Measurements from ENCODE around the gene PGAM2. TPM values are rescaled to one million over a fixed set of nuclear protein-coding genes. Genes with fewer than 3 reads are reported as not detected.
A peak's percentile ranks its signal among the peaks of the same experiment; 100 is the strongest.

The PGAM2 gene
- total RNA-seq, 2 experiments from 2014 or later, result 1.3 to 1.8 TPM

DNA sequence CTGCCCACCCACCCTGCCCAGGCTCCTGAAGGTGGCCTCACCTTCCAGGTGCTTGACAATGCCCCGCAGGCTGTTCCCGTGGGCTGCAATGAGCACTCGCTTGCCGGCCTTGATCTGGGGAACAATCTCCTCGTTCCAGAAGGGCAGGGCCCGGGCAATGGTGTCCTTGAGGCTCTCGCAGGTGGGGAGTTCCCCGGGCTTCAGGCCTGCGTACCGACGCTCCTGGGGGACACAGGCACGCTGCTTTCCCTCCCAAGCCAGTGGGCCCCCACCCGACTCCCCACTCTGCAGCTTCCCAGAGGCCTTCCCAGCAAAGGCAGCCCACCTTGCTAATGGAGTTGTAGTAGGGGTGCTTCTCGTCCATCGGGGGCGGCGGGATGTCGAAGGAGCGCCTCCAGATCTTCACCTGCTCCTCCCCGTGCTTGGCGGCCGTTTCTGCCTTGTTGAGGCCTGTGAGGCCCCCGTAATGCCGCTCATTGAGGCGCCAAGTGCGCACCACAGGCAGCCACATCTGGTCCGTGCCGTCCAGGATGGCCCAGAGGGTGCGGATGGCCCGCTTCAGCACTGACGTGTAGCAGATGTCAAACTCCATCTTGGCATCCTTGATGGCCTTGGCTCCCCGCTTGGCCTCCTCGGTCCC is 456 bp downstream of the PGAM2 start:
- H3K9me3 Mint-ChIP-seq, result no peaks in the 10 kb centered on the region
- no peaks in the 10 kb centered on the region for H3K27me3 Mint-ChIP-seq
- H3K4me1 ChIP-seq (ENCODE audit: insufficient read depth, low read length), result peaks cover 29% of the 10 kb centered on the region
- no peaks in the 10 kb centered on the region for H3K27me3 ChIP-seq (ENCODE audit: control insufficient read depth in 1 of 2, insufficient read depth in 2 of 2, low read length in 2 of 2)
- H3K36me3 Mint-ChIP-seq (ENCODE audit: low read depth), result peaks cover 20% of the 10 kb centered on the region
- H3K36me3 ChIP-seq (ENCODE audit: insufficient read depth, low read length), result peaks cover 24% of the 10 kb centered on the region
- H3K4me1 Mint-ChIP-seq (ENCODE audit: low read depth), result peaks cover 29% of the 10 kb centered on the region
- DNase-seq (peak in 2 of 14 experiments; percentile 28 to 35), ATAC-seq (ENCODE audit: poor library complexity) (peak; percentile 17)
- intact Hi-C loops (cut with DNase I, micrococcal nuclease), result no loop called here
- peak overlapping the region; percentile 63 for H3K27ac Mint-ChIP-seq
- ChIA-PET CTCF (no interaction called here), POLR2A (interaction anchor here (0.8 to 2.1 kb wide), 6 partner anchors 8 to 20 kb away, joined by 3 to 9 read pairs (median 5); partner anchors contain the start of gene DBNL)
- no peak overlapping the region for H3K4me3 ChIP-seq (ENCODE audit: low read length)
- no peak for TF ChIP-seq CTCF (IDR thresholded peaks at IDR 0.05)
- no peak overlapping the region for H3K4me3 Mint-ChIP-seq
- H3K27ac ChIP-seq (ENCODE audit: low read depth in 1 of 2, low read length in 2 of 2), result no peak overlapping the region
- peaks cover 0 to 6% of the 10 kb centered on the region in 2 experiments for H3K9me3 ChIP-seq (ENCODE audit: control insufficient read depth in 1 of 2, insufficient read depth in 1 of 2, low read length in 2 of 2)

GRCh38 chr7:44063894-44064651 is 1.3 kb downstream of the PGAM2 start:
- Mint-ChIP-seq H3K4me3 (no peak overlapping the region), H3K36me3 (ENCODE audit: low read depth) (peaks cover 28% of the 10 kb centered on the region), H3K27ac (peak overlapping the region; percentile 27), H3K9me3 (no peaks in the 10 kb centered on the region), H3K27me3 (no peaks in the 10 kb centered on the region), H3K4me1 (ENCODE audit: low read depth) (peaks cover 29% of the 10 kb centered on the region)
- DNase-seq (peak in 1 of 14 experiments; percentile 33), ATAC-seq (ENCODE audit: poor library complexity) (no peak)
- POLR2A ChIA-PET, result interaction anchor here (1.0 to 1.5 kb wide), 3 partner anchors 9 to 18 kb away, joined by 3 to 4 read pairs (median 3); no protein-coding TSS in a partner anchor
- peaks cover 29% of the 10 kb centered on the region for H3K4me1 ChIP-seq (ENCODE audit: insufficient read depth, low read length)
- peak overlapping the region in 1 of 2 donors; percentile 16 for H3K27ac ChIP-seq (ENCODE audit: low read depth in 1 of 2, low read length in 2 of 2)
- CTCF ChIA-PET, result no interaction called here
- peaks cover 0 to 6% of the 10 kb centered on the region in 2 experiments for H3K9me3 ChIP-seq (ENCODE audit: control insufficient read depth in 1 of 2, insufficient read depth in 1 of 2, low read length in 2 of 2)
- no peaks in the 10 kb centered on the region for H3K27me3 ChIP-seq (ENCODE audit: control insufficient read depth in 1 of 2, insufficient read depth in 2 of 2, low read length in 2 of 2)
- H3K4me3 ChIP-seq (ENCODE audit: low read length), result no peak overlapping the region
- no peak for TF ChIP-seq CTCF (IDR thresholded peaks at IDR 0.05)
- intact Hi-C loops (cut with DNase I, micrococcal nuclease), result no loop called here
- peaks cover 32% of the 10 kb centered on the region for H3K36me3 ChIP-seq (ENCODE audit: insufficient read depth, low read length)

DNA sequence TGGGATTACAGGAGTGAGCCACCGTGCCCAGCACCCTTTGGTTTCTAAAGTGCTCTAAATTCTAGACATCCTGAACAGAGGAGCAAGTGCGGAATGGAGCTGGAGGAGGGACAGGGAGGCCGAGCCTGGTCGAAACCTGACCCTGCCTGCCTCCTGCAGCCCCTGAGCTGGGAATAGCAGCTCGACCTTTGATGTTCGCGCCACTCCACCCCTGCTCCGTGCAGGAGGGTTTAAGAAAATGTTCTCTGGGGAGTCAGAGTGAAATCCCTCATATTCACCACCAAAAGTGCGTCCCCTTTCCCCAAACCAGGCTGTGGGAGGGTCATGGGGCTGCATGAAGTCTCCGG is 1.8 kb downstream of the PGAM2 start:
- CTCF ChIA-PET, result no interaction called here
- DNase-seq, result peak in 1 of 14 experiments; percentile 32
- Mint-ChIP-seq H3K27ac (no peak overlapping the region), H3K9me3 (no peaks in the 10 kb centered on the region), H3K36me3 (ENCODE audit: low read depth) (peaks cover 34% of the 10 kb centered on the region), H3K27me3 (no peaks in the 10 kb centered on the region), H3K4me3 (no peak overlapping the region), H3K4me1 (ENCODE audit: low read depth) (peaks cover 27% of the 10 kb centered on the region)
- H3K4me3 ChIP-seq (ENCODE audit: low read length), result no peak overlapping the region
- intact Hi-C loops (cut with DNase I, micrococcal nuclease), result no loop called here
- ATAC-seq (ENCODE audit: poor library complexity), result no peak
- H3K27ac ChIP-seq (ENCODE audit: low read depth in 1 of 2, low read length in 2 of 2), result peak overlapping the region in 1 of 2 donors; percentile 16
- TF ChIP-seq CTCF (IDR thresholded peaks at IDR 0.05), result no peak
- peaks cover 38% of the 10 kb centered on the region for H3K36me3 ChIP-seq (ENCODE audit: insufficient read depth, low read length)
- POLR2A ChIA-PET, result interaction anchor here (1.4 to 1.5 kb wide), 2 partner anchors 9 to 18 kb away, joined by 3 to 4 read pairs; no protein-coding TSS in a partner anchor
- peaks cover 29% of the 10 kb centered on the region for H3K4me1 ChIP-seq (ENCODE audit: insufficient read depth, low read length)
- H3K9me3 ChIP-seq (ENCODE audit: control insufficient read depth in 1 of 2, insufficient read depth in 1 of 2, low read length in 2 of 2), result peaks cover 0 to 6% of the 10 kb centered on the region in 2 experiments
- no peaks in the 10 kb centered on the region for H3K27me3 ChIP-seq (ENCODE audit: control insufficient read depth in 1 of 2, insufficient read depth in 2 of 2, low read length in 2 of 2)
